Hematopoietic multipotent progenitor cell (in vitro differentiated cells): ENCODE data around the gene RANGAP1. TPM values are rescaled to one million over a fixed set of nuclear protein-coding genes. Genes with fewer than 3 reads are reported as not detected.

Experiments used
- DNase-seq, 3 donors: peaks; one replicate each; pipeline ENCODE4 v3.0.0-alpha.2; 2011 to 2015; ENCODE audit warnings: low read depth in 2 of 3, low spot score in 2 of 3
- total RNA-seq: library from RNA; depleted of rRNA; stranded (reverse); fragments of >200 nt; gene quantifications from one replicate; pipeline ENCODE4 v1.2.3, GENCODE V29; 2012

RANGAP1 gene, protein sequence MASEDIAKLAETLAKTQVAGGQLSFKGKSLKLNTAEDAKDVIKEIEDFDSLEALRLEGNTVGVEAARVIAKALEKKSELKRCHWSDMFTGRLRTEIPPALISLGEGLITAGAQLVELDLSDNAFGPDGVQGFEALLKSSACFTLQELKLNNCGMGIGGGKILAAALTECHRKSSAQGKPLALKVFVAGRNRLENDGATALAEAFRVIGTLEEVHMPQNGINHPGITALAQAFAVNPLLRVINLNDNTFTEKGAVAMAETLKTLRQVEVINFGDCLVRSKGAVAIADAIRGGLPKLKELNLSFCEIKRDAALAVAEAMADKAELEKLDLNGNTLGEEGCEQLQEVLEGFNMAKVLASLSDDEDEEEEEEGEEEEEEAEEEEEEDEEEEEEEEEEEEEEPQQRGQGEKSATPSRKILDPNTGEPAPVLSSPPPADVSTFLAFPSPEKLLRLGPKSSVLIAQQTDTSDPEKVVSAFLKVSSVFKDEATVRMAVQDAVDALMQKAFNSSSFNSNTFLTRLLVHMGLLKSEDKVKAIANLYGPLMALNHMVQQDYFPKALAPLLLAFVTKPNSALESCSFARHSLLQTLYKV
- total RNA-seq: 36.1 TPM

DNA sequence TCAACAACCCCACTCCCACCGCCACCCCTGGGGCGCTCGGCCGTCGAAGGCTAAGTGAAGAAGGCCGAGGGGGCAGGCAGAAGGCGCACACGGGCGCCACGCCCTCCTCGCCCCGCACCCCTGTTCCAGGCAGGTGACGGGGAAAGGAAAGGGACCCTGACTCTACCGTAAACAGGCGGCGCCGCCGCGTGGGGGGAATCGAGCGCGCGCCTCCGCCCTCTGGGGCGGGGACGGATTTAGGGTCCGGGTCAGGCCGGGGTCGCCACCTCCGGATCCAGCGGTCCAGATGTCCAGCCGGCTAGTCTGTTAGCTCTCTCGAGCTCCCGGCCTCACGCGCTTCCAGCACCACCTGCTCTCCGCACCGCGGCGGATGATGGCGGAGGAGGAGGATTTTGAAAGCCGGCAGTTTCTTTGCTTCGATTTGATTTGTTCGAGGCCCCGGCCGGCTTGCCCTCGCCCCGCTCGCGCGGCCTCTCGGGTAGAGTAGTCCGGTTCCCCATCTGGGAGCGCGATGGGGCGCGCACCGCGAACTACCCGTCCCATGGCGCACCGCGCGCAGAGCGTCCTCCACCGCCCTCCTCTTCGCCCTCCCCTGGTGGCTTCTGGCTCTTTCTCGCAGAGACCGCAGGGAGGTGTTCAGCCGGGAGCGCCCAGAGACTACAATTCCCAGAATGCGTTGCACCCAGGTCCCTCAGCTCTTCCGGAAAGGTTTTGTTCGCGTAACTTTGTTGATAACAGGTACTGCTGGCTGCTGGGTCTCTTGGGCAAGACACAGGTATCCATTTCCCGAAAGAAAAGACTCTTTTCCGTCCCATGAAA lies at the start of gene RANGAP1:
Gene RANGAP1, minus strand, starts transcription at position 368 of the 819 bp plus-strand sequence. CDS start 5,143 bp downstream, outside the sequence.
- DNase-seq: peak; percentile 94 to 99 (median 99)

DNA sequence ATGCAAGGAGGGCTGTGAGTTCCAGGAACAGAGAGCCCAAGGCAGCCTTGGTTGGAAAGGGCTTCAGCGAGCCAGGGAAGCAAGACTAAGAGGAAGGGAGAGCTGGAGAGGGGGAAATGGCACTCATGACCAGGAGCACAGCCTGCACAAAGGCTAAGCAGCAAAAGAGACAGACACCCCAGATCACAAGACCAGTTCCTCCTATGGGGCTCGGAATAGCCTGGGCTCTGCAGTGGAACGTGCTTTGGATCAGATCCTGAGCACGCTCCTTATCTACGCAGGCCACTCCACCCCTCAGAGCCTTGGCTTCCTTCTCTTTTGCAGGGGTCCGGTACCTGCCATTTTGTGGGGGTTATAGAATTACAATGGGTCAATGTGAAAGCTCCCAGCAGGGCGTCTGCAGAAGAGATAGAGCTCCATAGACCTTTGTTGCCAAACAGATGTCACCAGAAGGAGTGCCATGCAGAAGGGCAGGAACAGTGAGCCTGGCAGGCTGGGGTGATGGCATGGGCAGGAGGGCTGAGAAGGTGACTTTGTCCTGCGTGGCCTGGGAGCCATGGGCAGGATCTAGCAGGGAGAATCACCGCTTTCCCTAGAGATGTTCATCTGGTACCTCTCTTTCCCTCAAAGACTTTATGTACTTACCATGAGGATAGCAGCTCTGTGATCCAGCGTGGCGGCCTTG lies 49.1 kb upstream of the RANGAP1 start:
- DNase-seq: no peak

DNA sequence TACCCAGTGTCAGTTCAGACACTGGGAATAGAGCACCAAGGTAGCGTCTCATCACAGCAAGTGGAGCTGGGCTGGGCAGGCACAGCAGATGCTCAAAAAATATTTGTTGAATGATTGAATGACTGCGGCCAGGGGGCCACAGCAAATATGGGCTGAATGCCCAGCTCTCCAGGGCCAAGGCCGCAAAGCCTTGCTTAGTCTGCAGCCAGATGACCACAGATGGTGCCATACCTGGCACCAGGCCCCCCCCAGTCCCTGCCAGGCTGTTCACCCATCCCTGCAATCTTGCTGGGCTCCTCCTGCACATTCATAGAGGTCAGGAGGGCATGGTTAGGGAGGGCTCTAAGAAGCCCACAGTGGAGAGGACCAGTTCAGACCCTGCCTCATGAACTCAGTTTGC lies 48.2 kb upstream of the RANGAP1 start:
- no peak for DNase-seq

DNA sequence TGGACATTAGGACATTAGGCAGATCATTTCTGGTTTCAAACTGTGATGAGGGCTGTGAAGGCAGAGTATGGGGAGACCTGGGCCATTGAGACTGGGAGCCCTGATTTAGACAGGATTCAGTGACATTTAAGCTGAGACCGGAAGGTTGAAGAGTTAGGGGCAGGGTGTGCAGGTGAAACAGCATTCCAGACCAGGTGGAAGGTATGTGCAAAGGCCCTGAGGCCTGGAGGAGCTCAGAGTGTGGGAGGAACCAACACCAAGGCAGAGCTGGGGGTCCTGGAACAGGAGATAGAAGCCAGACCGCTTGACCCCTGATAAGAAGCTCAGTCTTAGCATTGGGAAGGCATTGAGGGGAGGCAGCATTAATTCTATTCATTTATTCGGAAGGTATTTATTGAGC lies 47.8 kb upstream of the RANGAP1 start:
- DNase-seq: no peak

DNA sequence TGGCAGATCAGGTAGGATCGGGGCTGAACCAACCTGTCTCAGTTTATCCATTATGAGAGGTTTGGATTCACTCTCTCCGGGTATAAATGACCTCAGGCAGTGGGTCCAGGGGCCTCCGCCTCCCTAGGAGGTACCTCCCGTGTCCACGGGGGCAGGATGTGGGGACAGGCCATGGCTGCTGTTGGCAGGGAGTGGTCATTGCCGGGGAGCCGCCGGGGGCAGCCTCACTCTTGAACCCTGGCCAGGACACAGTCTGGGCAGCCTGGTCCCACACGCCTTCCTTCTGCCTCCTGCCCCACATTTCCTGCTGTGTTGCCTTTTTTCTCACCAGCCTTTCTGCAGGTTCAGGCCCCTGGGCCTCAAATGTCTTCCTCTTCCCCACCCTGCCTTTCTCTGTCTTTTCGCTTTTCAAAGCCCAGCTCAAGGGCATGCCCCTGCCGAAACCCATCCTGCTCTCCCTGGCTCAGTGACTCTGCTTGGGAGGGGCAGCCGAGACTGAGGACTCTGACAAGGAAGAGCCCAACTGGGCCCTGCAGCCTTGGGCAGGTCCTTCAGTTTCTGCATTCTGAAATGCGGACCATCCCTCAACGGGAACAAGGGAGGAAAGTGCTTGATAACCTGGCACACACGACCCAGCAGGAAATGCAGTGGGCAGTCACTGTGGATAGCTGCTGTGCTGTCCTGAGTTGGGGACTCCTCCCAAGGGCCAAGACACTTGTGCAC lies 46.4 kb upstream of the RANGAP1 start:
- DNase-seq: no peak

DNA sequence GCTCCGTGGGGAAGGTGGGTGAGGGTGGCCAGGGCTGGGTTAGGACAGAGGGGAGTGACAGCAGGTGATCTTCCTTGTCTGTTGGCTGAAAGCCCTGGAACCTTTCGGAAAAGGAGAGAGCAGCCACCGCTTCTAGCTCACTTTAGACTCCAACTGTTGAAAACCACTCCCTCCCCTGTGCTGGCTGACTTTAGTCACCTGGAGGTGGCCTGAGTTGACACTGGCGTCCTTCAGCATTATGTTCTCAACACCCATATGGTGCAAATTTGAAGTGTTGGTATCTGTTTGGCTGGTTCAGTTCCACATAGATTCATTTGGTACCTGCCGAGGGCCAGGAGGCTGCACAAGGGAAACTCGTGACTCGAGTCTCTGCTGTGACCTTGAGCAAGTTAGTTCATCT lies 44.2 kb upstream of the RANGAP1 start:
- no peak for DNase-seq

DNA sequence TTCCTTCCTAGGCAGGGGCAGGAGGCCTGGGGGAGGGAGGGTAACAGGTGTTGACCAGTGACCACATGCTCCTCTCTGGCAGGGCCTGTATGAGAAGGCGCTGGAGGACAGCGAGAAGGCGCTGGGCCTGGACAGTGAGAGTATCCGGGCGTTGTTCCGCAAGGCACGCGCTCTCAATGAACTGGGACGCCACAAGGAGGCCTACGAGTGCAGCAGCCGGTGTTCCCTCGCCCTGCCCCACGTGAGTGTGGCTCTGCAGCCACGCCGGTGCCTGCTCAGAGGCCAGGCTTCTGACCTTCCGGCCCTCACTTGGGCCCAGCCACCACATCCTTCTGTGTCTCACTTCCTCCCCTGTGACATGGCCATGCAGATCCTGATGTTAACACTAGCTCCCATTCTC lies 41.1 kb upstream of the RANGAP1 start:
- DNase-seq: no peak

DNA sequence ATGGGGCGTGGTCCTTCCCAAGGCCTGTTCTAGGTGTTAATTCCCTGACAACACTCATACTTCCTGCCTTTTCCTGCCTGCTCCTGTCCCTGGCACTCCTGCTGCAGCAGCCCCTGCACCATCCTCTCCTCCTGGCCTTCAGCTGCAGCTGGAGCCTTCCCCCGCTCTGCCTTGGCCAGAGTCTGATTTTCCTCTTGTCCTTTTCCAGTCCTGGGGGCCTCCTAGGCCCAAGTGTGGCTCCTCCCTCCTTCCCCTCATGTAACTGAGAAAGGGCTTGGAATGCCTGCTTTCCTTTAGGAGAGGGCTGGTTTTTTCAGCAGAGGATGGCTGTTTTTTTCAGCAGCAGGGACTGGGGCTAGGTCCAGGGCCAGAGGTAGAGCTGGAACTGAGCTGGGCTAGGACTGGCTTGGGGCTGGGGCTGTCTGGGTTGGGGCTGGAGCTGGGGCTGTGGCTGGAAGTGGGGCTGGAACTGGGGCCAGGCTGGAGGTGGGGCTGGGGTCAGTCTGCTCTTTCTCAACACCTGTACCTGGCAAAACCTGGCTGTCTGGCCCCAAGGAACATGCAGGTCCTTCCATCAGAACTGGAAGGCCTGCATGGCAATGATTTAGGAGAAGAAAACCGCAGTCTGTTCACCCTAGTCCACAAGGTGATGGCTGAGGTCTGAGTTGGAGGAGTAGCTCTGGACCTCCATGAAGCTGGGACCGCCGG lies 39.0 kb upstream of the RANGAP1 start:
- no peak for DNase-seq

DNA sequence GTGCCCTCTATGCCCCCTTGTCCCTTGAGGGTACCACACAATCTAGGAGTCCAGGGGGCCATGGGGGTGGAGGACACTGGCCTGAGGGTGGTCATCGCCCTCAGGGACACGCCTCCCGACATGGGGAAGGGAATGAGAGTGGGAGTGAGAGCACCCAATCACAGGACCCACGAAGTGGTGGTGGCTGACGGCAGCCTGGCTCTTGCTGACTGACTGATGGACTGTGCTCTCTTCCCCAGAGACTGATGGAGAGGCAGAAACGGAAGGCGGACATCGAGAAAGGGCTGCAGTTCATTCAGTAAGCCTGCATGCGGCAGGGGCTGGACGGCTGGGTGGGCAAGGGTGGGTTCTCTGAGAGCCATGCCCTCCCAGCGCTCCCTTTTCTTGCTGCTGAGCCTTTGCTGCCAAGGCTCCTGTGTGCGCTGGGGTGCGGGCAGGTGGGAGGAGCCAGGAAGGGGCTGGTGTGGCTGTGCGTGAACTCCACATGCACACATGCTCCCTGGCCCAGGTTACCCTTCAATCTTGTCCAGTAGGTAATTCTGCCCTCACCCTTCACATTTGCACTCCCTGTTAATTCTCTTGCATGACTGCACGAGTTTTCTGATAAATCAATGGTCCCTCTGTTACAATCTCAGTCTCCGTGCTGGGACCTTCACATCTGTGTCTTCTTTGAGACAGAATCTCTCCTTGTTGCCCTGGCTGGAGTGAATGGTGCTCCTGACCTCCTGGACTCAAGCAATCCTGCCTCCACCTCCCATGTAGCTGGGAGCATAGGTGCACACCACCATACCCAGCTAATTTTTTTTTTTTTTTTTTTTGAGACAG lies 34.6 kb upstream of the RANGAP1 start:
- no peak for DNase-seq

DNA sequence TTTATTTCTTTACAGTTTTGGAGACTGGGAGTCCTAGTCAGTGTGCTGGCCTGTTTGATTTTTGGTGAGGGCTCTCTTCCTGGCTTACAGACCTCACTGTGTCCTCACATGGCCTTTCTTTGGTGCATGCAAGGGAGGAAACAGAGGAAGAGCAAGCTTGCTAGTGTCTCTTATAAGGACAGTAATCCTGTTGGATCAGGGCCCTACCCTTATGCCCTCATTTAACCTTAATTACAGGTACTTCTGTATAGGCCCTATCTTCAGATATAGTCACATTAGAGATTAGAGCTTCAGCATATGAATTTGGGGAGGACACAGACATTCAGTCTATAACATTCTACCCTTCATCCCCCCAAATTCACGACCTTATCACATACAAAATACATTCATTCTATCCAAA lies 29.6 kb upstream of the RANGAP1 start:
- no peak for DNase-seq

DNA sequence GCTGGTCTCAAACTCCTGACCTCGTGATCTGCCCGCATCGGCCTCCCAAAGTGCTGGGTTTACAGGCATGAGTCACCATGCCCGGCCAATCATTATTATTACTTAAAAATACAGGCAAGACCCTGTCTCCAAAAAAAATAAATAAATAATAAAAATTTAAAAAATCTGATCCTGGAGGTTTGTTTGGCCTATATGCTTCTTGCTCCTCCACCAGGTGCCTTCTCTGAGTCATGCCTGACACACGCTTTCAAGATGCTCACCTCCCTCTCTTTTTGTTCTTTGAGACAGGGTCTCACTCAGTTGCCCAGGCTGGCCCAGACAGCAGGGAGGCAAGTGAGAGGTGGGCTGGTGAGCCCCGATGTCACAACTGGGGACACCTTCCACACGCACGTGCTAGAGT lies 28.8 kb upstream of the RANGAP1 start:
- no peak for DNase-seq

DNA sequence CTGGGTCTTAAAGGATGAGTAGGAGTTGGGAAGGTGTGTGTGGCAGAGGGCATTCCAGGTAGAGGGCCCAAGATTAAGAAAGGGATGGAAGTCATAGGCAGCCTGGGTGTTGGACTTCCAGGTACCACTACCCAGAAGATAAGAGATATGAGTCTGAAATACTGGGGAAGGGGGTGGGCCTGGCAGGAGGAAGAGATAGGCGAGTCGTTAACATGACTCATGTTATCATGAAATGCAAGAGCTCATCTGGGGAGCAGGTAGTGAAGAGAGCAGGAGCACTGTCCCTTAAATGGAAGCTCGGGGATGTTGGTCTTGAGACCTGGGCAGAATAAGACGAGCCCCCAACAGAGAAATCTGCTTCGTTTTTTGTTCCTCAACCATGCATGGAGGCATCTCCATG lies 25.5 kb upstream of the RANGAP1 start:
- no peak for DNase-seq

DNA sequence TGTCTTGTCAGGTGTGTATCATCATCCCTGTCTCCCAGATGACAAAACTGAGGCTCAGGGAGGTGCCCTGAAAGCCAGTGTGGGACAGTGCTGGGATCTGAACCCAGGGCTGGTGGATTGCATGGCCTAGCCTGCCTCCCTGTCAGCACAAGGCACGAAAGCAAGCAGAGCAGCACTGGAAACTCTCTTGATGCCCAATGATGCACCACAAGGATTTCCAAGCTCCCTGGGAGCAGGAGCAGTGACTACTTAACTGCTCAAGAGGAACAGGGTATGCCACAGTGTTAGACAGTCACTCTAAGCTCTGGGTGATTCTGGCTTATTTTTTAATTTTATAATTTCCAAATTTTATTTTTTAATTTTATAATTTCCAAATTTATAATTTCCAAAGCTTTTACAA lies 24.3 kb upstream of the RANGAP1 start:
- no peak for DNase-seq

DNA sequence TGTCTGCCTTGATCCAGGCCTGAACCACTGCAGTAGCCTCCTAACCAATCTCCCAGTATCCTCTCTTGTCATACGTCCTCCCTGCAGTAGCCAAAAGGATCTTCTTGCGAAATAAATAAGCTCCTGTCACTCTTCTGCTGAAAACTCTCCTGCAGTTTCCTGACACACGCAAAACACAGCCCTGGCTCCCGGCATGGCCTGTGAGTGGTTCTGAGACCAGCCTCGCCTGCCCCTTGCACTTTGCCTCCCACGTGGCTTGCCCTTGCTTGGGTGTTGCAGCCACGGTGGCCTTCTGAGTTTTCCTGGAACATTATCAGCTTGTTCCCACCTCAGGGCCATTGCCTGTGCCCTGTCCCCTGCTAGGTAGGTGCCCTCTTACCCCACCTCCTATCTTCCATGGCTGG lies 22.6 kb upstream of the RANGAP1 start:
- no peak for DNase-seq

DNA sequence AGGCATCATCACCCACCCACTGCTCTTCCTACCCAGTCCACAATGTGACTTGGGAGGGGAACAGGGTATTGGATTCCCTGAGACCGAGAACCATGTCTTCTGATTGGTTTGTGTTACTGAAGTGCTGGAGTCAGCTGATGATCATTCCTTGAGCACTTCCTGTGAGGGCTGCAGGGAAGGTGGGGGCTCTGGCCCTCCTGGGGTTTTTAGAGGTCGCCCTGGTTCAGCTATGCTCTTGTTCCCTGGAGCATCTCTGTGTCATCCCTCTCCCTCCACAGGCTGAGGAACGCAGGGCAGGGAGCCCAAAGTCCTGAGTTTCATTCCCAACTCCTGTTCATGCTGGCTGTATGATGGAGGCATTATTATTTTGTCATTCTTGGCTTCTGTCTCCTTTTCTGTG lies 22.1 kb upstream of the RANGAP1 start:
- DNase-seq: no peak

DNA sequence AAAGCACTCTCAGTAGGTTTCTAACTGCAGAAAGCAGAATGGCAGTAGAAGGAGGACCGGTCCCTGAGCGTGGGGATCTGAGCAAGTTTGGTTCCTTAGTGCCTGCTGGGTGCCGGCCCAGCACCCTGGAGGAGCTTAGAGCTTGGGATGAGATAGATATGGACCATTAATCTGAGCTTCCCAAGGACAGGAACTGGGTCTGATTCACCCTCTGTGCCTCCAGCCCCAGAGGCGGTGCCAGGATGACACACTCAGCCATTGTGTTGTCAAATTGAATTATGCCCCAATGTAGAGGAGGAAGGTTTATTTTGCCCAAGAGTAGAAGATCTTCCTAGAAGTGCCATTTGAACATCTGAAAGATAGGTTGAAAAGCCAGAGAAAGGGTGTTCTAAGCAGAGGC lies 19.7 kb upstream of the RANGAP1 start:
- no peak for DNase-seq

DNA sequence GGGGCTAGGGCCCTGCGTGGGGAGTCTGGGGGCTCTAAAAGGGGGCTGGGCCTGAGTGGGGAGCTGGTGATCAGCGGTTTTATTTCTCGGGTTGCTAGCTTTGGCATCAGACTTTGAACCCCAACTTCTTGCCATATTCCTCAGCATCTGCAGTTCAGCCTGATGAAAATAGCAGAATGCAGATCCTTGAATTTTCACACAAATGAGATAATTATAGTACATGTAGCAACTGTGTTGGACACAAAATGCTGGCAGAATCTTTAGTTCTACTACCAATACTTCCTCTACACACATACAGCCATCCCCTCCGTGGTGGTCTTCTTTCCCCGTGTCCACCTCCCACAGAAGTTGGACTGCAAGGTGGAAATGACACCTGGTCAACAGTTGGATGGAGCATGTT lies 16.8 kb upstream of the RANGAP1 start:
- DNase-seq: no peak

DNA sequence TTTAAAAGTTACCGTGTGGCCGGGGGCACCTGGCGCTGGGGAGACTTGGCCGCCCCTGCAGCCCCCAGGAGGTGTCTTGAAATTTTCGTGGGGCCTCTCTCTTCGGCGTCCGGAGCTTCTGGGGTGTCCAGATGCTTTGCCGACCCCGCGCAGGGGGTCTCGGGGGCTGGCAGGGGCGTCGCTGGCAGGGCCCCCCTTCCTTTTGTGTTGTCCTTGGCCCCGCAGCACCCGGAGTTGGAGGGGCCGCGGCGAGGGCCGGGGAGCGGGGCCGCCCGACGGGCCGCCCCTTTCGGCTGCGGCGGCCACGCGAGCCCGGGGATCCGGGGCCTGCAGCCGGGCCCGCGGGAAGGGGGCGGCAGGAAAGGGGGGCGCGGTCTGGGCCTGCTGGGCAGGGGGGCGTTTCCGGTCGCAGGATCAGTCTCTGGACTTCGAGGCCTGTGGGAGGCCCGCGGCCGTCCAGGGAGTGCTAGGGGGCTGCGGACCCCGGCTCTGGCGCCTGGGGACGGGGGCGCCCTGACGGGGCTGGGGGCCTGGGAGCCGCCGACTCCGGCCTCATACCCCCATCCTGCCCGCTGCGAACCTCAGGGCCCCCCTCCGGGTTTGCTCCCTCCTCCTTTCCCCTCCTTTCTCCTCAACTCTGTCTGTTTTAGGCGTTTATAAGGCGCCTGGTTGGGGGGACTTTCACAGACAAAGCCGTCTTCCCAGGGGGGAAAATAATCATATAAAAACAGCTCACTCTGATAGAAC lies 16.2 kb upstream of the RANGAP1 start:
- DNase-seq: peak in 2 of 3 donors; percentile 11 to 19
